OCI-M2 (cell line): ENCODE data around the gene C1QTNF6.
"Not testable (repeated sequence)": the region's sequence is repeated elsewhere in the genome, so short reads cannot be mapped to it uniquely, and the experiment has no call there.

ENCODE experiments used
- DNase-seq: peaks from one replicate; lab custom pipeline; 2025; ENCODE audit not compliant: unreplicated experiment; lab: John Stamatoyannopoulos, UW

C1QTNF6 gene

DNA sequence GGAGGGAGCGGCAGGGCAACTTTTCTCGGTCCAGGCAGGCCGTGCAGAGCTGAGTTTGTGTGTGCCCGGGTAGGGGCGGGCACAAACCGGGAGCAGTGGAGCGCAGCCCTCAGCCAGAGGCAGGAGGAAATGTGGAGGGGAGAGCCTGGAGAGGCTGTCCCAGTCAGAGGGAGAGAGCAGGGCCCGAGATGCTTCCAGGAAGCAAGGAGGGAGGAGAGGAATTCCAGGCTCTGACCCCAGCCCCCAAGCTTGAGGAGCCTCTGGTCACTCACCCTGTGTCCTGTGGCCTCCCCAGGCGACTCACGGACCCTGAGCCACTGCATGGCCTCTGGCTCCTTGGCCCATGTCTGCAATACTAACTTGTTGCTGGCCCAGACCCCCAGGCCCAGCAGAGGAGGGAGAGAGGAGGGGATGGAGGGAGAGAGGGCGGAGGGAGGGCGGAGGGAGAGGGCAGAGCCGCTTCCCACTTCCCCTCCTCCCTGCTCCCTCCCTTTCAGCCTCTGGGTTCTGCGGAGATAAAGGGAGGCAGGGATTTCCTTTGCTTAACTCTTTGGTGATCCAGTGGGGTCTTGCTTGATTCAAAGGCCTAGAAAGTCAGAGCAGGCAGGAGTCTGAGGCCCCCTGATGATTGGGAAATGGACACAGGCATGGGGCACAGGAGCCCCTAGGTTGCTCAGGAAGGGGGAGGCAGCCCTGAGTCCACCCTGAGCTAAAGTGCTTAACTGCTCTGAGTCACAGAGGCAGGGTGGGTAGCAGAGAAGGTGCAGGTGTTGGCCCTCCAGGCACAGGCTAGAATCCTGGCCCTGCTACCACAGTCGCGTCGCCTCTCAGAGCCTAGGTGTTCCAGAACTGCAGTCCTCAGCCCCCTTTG, at the start of gene C1QTNF6:
Gene C1QTNF6, minus strand, starts transcription at position 357 of the 871 bp plus-strand sequence. Its CDS starts 34 bp downstream, at position 323.
- DNase-seq: no peak

DNA sequence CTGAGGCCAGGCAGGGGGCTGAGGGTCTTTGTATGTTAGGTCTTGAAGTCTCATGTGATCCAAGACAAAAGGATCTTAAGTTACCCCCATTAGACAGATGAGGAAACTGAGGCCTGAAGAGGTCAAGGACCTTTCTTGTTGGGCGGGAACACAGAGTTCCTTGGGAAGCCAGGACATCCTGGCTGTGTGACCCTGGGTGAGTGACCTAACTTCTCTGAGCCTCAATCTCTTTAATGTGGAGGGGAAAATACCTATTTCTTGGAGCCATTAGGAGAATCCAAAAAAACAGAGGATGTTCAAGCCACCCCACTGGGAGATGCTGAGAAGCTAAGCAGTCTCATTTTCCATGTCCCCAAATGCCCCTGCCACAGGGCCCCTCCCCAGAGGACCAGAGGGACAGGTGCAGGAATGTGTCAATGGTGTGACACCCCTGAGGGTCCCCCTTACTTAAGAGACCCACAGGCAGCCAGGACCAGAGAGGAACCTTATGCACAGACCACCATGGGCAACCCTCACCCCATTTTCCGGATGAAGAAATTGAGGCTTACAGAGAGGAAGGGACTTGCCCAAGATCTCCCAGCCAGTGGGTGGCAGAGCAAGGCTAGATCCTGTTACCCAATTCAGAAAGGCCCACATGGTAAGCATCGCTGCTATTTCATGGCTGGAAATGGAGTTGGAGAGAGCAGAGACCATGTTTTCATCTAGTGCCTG, 48.0 kb upstream of the C1QTNF6 start:
- no peak for DNase-seq

DNA sequence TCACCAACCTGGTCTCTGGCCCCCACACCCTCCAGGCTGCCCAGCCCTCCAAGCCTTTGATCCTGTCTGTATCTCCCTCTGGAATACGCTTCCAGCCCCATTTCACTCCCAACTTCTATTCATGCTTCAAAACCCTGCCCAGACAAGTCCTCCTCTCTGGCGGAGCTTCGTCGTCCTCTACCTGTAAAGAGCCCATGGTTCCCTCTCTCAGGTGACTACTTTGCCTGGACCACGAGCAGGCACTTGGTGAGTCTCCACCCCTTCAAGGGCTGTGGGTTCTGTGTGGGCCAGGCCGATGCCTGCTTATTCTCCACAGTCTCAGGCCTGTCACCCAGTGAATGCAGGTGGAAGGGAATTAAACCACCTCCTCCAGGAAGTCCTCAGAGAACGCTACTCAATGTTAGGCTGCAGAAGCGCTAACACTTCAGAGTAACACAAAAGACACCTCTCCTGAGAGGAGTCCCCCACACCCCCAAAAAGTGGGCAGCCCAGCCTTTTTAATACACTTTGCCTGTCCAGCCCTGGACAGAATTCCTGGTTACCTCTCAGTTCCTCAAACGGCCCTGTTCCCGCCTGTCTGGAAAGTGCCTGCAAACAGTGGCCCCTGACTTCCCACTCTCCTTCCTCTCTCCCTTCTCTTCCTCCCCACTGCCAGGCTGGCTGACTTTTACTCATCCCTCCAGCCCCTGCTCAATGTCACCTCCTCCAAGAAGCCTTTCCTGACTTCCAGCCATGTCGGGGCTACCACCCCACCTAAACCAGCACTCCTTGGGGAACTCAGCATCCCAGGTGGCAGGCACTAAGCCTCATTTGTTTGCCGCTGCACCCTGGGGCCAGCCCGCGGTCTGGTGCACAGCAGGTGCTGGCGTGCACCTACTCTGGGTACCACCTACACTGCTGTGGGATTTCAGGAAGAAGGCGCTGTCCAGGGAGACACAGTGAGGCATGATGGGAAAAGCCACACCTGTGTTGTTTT, 47.0 kb upstream of the C1QTNF6 start:
- DNase-seq: no peak

DNA sequence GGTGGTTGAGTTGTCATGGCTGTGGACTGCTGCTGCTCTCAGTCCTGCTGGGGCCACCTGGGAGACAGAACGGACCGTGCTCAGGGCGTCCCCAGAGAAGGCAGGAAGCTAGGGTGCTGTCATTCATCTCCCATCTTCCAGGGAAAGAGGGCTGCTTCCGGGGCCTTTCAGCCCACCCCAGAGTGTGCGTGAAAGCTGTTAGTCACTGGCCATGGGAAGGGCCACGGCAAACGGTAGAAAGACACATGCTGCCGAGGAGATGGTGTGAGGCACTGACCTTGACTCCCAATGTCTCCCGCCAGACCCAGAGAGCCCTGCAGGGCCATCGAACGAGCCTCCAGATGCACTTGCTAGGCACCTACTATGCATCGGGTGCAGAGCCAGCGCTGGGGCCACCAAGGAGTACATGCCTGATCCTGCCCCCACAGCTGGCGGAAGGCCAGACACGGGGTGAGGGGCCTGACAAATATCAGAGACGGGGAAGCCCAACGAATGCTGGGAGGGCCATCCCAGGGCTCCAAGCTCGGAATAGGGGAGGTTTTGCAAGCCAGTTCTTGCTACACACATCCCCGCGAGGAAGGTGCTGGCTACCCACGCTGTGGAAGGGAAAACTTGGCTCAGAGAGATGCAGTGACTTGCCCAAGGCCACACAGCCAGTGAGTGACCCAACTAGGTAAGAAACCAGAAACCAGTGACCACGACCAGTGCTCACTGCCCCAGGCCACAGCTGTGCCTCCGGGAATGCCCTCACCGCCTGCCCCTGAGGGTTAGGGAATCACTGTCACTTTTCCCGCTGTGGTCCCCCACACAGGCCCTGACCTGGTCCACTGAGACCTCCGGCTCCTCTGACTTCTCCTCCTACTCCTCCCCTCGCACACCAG, 45.9 kb upstream of the C1QTNF6 start:
- DNase-seq: no peak

DNA sequence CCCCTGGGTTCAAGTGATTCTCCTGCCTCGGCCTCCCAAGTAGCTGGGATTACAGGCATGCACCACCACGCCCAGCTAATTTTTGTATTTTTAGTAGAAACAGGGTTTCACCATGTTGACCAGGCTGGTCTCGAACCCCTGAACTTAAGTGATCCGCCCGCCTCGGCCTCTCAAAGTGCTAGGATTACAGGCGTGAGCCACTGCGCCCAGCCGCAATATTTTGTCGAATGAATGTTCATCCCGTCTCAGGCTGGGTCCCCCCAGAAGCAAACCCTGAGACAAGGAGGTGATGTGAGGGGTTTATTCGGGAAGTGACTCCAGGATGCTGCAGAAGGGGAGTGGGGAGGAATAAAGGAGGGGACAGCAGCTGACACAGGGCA, 45.3 kb upstream of the C1QTNF6 start:
- not testable (repeated sequence) for DNase-seq

DNA sequence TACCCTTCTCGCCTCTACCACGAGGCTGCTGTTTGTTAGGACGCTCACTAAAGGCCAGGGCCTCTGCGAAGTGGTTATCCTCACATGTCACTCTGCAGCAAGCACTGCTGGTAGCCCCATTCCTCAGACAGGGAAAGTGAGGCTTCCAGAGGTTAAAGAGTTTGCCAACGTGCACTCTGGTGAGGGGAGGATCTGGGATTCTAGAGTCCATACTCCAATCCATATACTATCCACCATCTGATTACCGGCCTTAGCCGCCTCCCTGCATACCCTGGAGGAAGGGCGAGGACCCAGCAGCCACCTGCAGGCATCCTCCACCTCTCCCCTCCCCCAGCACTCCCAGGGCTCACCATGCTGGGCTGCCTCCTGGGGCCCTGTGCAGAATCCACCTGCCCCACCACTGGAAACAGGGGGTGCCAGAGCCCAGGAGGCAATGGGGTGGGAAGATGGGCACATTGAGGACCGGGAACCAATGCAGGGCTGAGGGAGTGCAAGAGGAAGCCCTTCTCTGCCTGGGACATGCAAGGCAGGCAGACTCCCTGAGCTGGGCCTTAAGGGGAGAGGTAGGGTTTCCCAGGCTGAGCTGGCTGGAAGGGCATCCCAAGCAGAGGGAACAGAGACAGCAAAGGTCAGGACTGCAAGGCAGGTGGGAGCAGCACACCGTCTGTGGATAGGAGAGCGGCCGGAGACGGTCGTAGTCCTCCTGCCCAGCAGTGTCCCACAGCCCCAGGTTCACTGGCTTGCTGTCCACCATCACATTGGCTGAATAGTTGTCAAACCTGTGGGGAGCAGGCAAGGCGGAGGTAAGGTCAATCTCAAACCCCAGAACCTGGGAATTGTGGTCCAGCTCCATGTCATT, 44.3 kb upstream of the C1QTNF6 start:
- DNase-seq: no peak

DNA sequence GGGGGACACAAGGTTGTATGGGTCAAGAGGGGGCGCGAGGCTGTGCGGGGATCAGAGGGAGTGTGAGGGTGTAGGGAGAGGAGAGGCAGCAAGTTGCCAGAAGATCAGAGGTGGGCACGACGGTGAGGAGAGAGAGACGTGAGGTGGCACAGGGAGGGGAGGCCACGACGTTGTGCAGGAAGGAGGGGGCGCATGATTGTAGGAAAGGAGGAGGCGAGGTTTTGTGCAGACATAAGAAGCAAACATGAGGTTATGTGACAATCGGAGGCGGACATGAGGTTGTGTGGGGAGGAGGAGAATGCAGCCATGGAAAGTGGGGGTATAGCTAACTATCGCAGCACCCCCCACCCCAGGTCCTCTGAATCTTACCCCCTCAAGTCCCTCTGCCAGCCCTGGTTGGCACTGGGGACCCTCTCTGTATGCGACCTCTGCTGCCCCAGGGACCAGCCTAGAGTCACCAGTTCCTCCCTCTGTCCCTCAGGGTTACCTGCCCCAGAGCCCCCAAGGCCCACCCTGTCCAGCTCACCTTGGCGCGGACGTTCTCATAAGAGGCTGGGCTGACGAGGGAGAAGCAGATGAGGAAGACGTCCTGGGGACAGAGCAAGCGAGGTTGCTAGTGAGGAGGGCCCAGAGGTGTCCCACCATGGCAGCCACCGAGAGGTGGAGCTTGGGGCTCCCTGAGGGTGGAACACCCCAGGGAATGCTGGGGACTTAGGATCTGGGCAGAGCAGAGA, 43.5 kb upstream of the C1QTNF6 start:
- no peak for DNase-seq

DNA sequence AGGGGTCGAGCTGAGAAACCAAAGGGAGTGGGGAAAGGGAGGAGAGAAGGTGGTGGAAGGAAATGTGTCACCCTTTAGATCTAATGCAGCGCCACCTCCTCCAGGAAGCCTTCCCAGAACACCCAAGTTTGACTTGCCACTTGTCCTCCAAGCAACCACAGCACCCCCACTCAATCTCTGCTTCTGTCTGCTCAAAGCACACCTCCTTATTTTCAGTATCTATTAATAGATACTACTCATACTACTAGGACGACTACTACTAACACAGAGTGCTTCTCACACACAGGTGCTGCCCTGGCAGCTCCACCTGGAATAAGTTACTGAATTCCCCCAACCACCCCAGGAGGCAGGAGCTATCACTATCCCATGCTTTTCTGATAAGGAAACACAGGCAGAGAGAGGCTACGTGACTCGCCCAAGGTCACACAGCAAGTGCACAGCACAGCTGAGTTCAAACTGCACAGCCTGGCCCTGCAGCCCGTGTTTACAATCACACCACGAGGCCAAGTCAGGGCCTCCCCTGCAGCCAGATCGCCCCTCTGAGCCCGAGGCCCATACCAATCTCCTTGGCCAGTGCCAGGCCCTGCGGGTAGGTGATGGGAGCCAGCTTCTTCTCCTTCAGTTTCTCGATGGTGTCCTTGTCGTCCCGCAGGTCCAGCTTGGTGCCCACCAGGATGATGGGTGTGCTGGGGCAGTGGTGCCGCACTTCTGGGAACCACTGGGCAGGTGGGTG, 42.8 kb upstream of the C1QTNF6 start:
- DNase-seq: no peak

DNA sequence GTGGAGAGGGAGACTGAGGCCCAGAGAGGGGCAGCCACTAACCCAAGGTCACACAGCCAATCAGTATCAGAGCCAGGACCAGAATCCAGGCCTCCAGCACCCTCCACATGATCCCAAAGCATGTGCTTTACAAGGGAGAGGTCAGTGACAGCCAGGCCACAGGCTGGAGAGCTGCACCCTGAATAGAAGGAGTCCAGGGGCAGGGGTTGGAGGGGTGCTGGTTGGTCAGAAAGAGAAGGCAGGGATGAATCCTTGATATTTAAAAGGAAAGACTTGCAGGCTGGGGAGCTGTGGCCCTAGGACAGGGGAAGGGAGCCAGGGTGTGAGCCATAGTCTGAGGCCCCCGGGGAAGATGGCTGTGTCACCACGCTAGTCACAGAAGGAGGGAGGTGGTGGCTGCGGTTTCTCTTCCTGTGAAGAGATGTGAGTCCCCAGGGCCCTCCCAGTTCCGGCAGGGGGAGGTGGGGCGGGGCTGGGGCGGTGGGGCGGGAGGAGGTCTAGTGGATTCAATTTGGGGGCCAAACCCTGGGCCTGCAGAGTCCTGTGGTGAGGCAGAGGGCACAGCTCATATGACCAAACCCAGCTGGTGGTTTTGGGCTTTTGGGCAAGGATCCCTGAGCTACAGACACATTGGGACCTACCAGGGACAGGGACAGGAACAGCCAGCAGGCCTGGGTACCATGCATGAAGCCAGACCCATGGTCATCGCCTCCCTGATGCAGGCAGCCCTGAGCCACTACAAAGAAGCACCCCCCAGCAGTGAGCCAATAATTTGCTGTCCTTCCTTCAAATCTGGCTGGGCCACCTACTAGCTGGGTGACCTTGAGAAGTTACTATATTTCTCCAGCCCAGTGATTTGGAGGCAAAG, 42.0 kb upstream of the C1QTNF6 start:
- no peak for DNase-seq

DNA sequence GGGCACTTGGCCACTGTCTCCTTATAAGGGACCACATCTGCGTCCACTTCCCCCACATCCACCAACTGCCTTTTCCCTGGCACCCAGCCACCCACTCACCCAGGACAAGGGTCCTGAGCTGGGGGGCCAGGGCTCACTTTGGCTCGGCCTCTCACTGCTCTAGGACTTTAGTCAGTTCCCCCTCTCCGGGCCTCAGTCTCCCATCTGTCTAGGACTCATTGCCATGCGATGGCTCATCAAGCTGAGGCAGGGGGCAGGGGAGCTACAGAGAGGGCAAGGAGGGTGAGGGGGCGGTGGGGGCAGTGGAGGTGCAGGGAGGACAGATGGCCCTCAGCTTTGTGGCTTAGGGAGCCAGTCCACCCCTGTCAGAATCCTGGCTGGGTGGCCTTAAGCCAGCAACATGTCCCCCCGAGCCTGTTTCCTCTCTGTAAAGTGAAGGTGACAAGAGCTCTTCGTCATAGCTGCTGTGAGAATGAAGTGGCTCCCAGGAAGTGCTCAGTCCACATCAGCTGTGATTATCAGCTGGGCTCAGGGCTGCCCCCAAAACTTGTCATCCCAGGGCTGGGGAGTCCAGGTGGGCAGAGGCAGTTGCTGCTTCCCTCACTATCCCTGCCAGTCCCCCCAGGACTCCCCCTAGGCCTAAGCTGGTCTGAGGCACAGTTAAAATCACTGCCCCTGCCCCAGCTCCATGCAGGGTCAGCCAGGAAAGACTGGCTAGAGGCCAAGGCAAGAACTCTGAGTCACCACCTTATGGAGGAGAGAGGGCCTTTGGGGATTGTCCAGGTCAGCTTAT, 41.2 kb upstream of the C1QTNF6 start:
- no peak for DNase-seq

DNA sequence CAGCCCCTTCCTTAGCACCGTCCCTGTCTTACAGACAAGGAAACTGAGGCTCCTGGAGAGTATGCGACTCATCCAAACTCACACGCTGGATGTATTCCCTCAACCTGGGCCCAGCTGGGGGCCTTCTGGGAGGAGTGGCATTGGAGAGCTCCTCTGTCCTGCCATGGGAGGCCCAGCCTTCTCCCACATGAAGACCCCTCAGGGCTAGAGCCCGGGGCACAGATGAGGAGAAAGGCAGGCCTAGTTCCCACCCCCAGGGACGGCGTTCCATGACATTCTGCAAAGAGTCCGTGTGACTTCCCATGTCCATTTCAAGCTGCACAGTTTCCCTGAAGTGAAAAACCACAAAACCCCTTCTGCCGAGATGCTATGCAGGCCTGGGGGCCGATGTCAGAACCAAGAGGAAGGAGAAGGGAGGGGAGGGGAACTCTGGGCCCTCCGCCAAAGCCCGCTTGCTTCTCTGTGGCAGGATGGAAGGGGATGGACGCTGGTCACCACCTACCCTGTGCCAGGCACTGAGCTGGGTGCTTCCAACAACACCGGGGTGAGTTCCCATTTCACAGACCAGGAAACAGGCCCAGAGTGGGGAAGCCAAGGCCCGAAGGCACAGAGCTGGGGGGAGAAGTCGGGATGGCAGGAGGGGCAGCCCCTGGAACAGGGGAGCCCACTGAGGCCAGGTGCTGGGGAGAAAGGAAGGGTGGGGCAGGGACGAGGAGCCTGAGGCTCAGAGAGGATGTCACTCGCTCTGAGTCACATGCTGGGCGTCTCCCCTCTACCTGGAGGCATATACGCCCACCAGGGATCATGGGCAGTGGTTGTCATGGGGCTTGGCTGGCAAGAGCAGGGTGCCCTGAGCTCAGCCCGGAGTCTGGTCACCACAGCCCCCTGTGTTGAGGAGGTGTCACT, 40.3 kb upstream of the C1QTNF6 start:
- DNase-seq: no peak

DNA sequence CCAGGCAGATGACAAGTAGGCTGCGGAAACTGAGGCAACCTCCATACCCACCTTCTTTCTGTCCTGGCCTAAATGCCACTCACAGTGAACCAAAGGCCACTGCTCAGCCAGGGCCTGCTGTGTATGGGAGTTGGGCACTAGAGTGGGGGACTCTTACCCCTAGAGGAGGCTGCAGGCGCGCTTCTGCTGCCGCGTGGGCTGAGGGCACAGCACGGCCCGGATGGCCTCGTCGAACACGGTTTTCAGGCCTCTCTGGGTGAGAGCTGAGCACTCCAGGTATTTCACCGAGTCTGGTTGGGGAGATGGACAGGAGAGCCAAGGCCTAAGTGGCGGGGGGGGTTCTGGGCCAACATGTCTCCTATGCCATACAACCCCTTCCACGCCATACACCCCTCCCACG, 38.5 kb upstream of the C1QTNF6 start:
- no peak for DNase-seq

DNA sequence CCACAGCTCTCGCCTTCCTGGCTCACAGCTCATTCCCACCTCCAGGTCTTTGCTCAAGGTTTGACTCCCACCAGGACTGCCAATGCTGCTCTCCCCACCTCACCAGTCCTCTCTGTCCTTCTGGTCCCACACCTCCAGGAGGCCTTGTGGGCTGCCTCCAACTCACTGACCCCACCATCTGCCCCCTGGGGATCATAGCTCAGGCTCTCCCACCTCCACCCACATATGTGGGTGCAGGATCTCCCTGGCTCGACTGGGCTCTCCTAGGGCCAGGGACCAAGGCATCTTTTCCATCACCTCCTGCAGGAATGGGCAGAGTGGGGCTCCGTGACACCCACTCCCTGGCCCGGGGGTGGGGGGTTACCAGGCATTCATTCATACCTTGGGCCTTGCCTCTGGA, 38.0 kb upstream of the C1QTNF6 start:
- no peak for DNase-seq

DNA sequence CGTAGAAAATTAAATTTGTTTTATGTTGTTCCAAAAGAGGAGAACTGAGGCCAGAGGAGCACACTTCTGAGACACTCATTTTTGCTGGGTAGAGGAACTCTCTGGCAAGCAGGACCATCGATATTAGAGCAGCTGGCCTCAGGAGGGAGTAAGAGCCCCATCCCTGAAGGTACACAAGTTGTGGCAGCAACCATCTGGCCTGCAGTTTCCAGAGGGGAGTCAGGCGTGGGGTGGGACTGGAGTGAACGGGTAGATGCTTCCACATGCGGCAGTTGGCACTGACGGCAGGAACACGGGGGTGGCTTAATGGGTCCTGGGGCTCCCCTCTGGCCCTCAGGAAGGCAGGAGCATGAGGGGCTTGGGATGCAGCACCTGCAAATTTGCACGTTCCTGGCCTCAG, 37.4 kb upstream of the C1QTNF6 start:
- DNase-seq: no peak

DNA sequence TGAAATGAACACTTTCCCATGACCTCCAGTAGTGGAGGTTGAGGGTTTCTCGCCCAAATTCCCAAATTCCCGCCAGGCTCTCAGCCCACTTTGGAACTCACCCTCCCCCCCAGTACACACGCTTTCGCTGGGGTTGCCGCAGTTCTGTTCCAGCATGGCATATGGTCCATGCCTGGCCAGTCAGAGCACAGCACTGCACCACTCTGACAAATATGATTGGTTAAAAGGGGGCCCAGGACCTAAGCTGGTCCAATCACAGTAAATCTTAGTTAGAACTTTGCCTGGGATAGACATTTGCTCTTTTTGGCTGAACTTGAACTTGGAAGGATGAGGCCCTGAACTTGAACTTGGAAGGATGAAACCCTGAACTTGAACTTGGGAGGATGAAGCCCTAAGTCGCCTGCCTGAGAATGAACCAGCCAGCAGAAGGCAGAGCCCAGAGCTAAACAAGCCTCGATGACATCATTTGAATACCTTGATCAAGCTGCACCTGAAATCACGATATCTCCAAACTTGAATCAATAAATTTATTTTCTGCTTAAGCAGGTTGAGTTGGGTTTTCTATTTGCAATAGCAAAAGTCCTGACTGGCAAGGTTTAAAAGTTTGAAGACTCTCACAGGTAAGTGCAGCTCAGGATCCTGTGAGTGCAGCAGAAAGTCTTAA, 36.8 kb upstream of the C1QTNF6 start:
- no peak for DNase-seq
